Ectodermal cell (in vitro differentiated cells): Measurements from ENCODE around the gene RAD51B.

Experiments used
- H3K27ac ChIP-seq: 2 replicates; pipeline ENCODE4 v1.7.0; 2013; ENCODE audit warnings: mild to moderate bottlenecking, low read depth, low read length; ENCODE audit not compliant: insufficient read depth, poor library complexity, severe bottlenecking
- H3K27me3 ChIP-seq: 2 replicates; pipeline ENCODE4 v1.7.0; 2013; ENCODE audit warnings: mild to moderate bottlenecking, low read length; ENCODE audit not compliant: insufficient read depth, control insufficient read depth, poor library complexity, severe bottlenecking
- H3K36me3 ChIP-seq: one replicate; pipeline ENCODE4 v1.7.0; 2013; ENCODE audit warnings: low read length; ENCODE audit not compliant: control insufficient read depth, insufficient read depth
- H3K4me1 ChIP-seq: one replicate; pipeline ENCODE4 v1.7.0; 2013; ENCODE audit warnings: low read length; ENCODE audit not compliant: control insufficient read depth, insufficient read depth
- H3K4me3 ChIP-seq: 2 replicates; pipeline ENCODE4 v1.7.0; 2013; ENCODE audit warnings: low read depth, low read length, control low read depth; ENCODE audit not compliant: insufficient read depth
- H3K9me3 ChIP-seq: 2 replicates; pipeline ENCODE4 v1.7.0; 2013; ENCODE audit warnings: mild to moderate bottlenecking, low read length, moderate library complexity; ENCODE audit not compliant: control insufficient read depth
- WGBS, 2 experiments: methylation state at CpG; one replicate each; pipeline ENCODE4 v1.1.7; 2013; ENCODE audit warnings: missing lambda C conversion rate in 2 of 2; 5-methylcytosine and 5-hydroxymethylcytosine counted together

Gene RAD51B

GRCh38 chr14:68663385-68664076 is 844.0 kb downstream of the RAD51B start:
- no peak overlapping the region for H3K4me3 ChIP-seq
- H3K9me3 ChIP-seq = no peaks in the 10 kb centered on the region
- no peaks in the 10 kb centered on the region for H3K27me3 ChIP-seq
- no peaks in the 10 kb centered on the region for H3K36me3 ChIP-seq
- peaks cover 33% of the 10 kb centered on the region for H3K4me1 ChIP-seq
- WGBS, 2 experiments = 94 to 96% methylated on average over 9 of the region's 9 CpGs
- H3K27ac ChIP-seq = no peak overlapping the region

- Histone ChIP-seq H3K27me3 (no peaks in the 10 kb centered on the region), H3K4me1 (peaks cover 28% of the 10 kb centered on the region), H3K27ac (no peak overlapping the region), H3K36me3 (no peaks in the 10 kb centered on the region), H3K9me3 (no peaks in the 10 kb centered on the region), H3K4me3 (no peak overlapping the region)
- 83 to 84% methylated on average over 4 of the region's 4 CpGs for WGBS, 2 experiments
These were observed 844.7 kb downstream of the RAD51B start for GRCh38 chr14:68664225-68664681.

DNA sequence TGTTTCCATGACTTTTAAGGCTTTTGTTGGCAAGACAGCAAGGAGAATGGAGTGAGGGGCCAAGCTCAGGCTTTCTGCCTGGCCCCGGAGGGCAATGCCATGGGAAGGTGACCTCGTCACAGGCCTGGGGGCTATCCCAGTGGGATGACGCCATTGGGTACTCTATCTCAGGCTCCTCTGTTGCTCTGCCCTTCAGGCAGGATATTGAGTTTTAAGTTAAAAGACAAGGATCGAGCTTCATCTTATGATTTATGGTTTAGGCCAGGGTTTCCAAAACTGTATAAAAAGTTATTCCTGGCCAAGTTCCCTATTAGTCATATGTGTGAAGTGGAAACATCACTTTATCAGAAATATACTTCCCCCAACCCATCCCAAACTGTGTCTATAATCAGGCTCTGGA is 845.6 kb downstream of the RAD51B start:
- Histone ChIP-seq H3K4me1 (peaks cover 33% of the 10 kb centered on the region), H3K9me3 (no peaks in the 10 kb centered on the region), H3K4me3 (no peak overlapping the region), H3K27ac (no peak overlapping the region), H3K27me3 (no peaks in the 10 kb centered on the region), H3K36me3 (no peaks in the 10 kb centered on the region)
- 93 to 97% methylated on average over 4 of the region's 4 CpGs for WGBS, 2 experiments

- Histone ChIP-seq H3K4me1 (peaks cover 33% of the 10 kb centered on the region), H3K27ac (no peak overlapping the region), H3K36me3 (no peaks in the 10 kb centered on the region), H3K4me3 (no peak overlapping the region), H3K9me3 (no peaks in the 10 kb centered on the region), H3K27me3 (no peaks in the 10 kb centered on the region)
These were observed 846.2 kb downstream of the RAD51B start for GRCh38 chr14:68665792-68666204.

- peaks cover 33% of the 10 kb centered on the region for H3K4me1 ChIP-seq
- H3K36me3 ChIP-seq = no peaks in the 10 kb centered on the region
- no peak overlapping the region for H3K27ac ChIP-seq
- no peaks in the 10 kb centered on the region for H3K9me3 ChIP-seq
- H3K27me3 ChIP-seq = no peaks in the 10 kb centered on the region
- WGBS, 2 experiments = 93 to 100% methylated on average over 2 of the region's 2 CpGs
- H3K4me3 ChIP-seq = no peak overlapping the region
These were observed 846.7 kb downstream of the RAD51B start for GRCh38 chr14:68666236-68666635.

DNA sequence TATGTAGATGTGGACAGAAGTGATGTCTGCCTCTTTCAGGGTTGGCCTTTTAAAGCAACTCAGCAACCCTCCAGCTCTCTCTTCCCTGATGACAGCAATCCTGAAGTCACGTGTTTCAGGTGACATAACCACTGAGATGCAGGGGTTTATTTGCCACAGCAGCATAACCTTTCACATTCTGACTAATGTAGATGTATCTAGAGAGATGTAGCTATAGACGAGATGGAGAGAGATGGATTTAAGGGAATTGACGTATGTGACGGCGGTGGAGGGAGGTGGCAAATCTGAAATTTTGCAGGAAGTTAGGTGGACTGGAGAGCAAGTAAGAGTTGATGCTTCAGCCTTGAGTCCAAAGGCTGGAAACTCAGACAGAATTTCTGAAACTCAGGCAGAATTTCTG is 847.3 kb downstream of the RAD51B start:
- Histone ChIP-seq H3K27ac (no peak overlapping the region), H3K27me3 (no peaks in the 10 kb centered on the region), H3K4me3 (no peak overlapping the region), H3K4me1 (peaks cover 33% of the 10 kb centered on the region), H3K9me3 (no peaks in the 10 kb centered on the region), H3K36me3 (no peaks in the 10 kb centered on the region)
- WGBS, 2 experiments = 94 to 98% methylated on average over 5 of the region's 5 CpGs

DNA sequence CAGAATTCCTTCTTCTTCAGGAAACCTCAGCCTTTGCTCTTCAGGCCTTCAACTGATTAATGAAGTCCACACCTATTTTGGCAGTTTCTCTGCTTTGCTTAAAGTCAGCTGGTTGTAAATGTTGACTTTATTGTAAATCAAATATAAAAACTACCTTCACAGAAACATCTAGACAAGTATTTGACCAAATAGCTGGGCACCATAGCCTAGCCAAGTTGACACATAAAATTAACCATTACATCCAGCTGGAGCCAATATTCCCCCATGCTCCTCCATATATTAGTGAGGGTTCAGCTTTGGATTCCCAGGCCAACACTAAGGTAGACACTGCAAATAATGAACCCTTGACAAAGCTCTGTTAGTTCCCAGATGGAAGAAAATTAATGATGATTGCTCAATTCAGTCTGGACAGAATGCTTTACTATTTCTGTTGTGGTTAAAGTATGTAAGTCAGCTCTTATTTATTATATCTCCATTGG is 847.8 kb downstream of the RAD51B start:
- Histone ChIP-seq H3K4me3 (no peak overlapping the region), H3K4me1 (peaks cover 29% of the 10 kb centered on the region), H3K27ac (no peak overlapping the region), H3K27me3 (no peaks in the 10 kb centered on the region), H3K36me3 (no peaks in the 10 kb centered on the region), H3K9me3 (no peaks in the 10 kb centered on the region)

- peaks cover 28% of the 10 kb centered on the region for H3K4me1 ChIP-seq
- no peak overlapping the region for H3K27ac ChIP-seq
- H3K4me3 ChIP-seq = no peak overlapping the region
- 94 to 95% methylated on average over 4 of the region's 4 CpGs for WGBS, 2 experiments
- no peaks in the 10 kb centered on the region for H3K27me3 ChIP-seq
- no peaks in the 10 kb centered on the region for H3K9me3 ChIP-seq
- no peaks in the 10 kb centered on the region for H3K36me3 ChIP-seq
These were observed 848.4 kb downstream of the RAD51B start for GRCh38 chr14:68668028-68668427.

GRCh38 chr14:68668531-68668930 is 849.0 kb downstream of the RAD51B start:
- Histone ChIP-seq H3K4me1 (peaks cover 28% of the 10 kb centered on the region), H3K27me3 (no peaks in the 10 kb centered on the region), H3K4me3 (no peak overlapping the region), H3K27ac (no peak overlapping the region), H3K36me3 (no peaks in the 10 kb centered on the region), H3K9me3 (no peaks in the 10 kb centered on the region)
- 82 to 85% methylated on average over 7 of the region's 7 CpGs for WGBS, 2 experiments

- H3K27me3 ChIP-seq = no peaks in the 10 kb centered on the region
- peaks cover 25% of the 10 kb centered on the region for H3K4me1 ChIP-seq
- no peak overlapping the region for H3K4me3 ChIP-seq
- H3K36me3 ChIP-seq = no peaks in the 10 kb centered on the region
- no peak overlapping the region for H3K27ac ChIP-seq
- H3K9me3 ChIP-seq = no peaks in the 10 kb centered on the region
- 88 to 93% methylated on average over 3 of the region's 3 CpGs for WGBS, 2 experiments
These were observed 849.5 kb downstream of the RAD51B start for GRCh38 chr14:68669111-68669511.
